22Rv1 (cell line): ENCODE results near the gene RAD23B.

Experiments
- H3K27ac ChIP-seq: fragments of 450-650 bp; 2 replicates; pipeline ENCODE4 v1.5.1; 2017
- CTCF ChIP-seq: fragments of 450-650 bp; IDR thresholded peaks from 2 replicates; pipeline ENCODE4 v1.5.1; 2017; ENCODE audit warnings: mild to moderate bottlenecking
- ZFX ChIP-seq: fragments of 450-650 bp; IDR thresholded peaks from 2 replicates; pipeline ENCODE4 v1.6.1; 2017; ENCODE audit warnings: antibody characterized with exemption, borderline replicate concordance

The RAD23B gene

DNA sequence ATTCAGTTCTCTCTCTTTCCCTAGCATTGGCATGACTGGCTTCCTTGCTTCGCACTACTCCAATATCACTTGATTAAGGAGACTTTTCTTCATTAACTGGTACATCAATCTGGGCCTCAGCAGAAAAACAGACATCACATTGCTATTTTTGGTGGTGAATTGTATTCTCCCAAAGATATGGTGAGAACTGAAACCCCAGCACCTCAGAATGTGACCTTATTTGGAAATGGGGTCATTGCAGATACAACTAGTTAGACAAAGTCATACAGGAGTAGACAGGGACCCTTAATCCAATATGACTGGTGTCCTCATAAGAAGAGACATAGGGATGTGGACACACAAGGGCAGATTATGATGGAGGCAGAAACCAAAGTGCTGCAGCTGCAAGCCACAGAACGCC, 7.5 kb upstream of the RAD23B start:
- TF ChIP-seq CTCF (no peak), ZFX (no peak)
- no peak overlapping the region for H3K27ac ChIP-seq

- TF ChIP-seq ZFX (no peak), CTCF (no peak)
- H3K27ac ChIP-seq, result no peak overlapping the region
These were observed 5.9 kb upstream of the RAD23B start for GRCh38 chr9:107276966-107277710.

- H3K27ac ChIP-seq, result no peak overlapping the region
- TF ChIP-seq ZFX, result no peak
- TF ChIP-seq CTCF, result no peak
These were observed 5.3 kb upstream of the RAD23B start for GRCh38 chr9:107277801-107278200.

DNA sequence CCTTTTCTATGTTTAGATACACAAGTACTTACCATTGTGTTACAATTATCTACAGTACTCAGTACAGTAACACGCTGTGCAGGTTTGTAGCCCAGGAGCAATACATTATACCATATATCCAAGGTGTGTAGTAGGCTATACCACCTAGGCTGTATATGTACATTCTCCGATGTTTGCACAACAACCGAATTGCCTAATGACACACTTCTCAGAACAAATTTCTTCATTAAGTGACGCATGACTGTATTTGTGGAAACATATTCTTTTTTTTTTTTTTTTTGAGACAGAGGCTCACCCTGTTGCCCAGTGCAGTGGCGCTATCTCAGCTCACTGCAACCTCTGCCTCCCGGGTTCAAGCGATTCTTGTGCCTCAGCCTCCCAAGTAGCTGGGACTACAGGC, 4.0 kb upstream of the RAD23B start:
- TF ChIP-seq ZFX (no peak), CTCF (no peak)
- no peak overlapping the region for H3K27ac ChIP-seq

- H3K27ac ChIP-seq, result no peak overlapping the region
- TF ChIP-seq CTCF (no peak), ZFX (no peak)
These were observed 2.5 kb upstream of the RAD23B start for GRCh38 chr9:107280543-107280942.

DNA sequence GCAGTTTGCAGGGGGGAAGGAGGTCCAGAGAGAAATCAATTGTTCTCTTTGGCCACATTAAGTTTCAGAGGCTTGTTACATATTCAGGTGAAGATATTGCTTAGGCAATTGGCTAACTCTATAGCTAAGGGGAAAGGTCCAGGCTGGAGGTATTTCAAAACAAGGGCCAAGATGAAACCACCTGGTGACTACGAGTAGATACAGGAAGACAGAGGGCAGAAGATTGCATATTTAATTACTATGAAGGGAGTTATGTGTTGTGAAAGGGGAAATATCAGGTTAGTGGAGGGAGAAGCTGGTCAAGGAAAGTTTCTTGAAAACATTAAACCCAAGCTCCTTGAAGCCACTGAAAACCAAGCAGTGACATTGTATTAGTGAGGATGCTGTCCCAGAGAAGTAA, 1.9 kb upstream of the RAD23B start:
- no peak overlapping the region for H3K27ac ChIP-seq
- TF ChIP-seq CTCF (no peak), ZFX (no peak)

DNA sequence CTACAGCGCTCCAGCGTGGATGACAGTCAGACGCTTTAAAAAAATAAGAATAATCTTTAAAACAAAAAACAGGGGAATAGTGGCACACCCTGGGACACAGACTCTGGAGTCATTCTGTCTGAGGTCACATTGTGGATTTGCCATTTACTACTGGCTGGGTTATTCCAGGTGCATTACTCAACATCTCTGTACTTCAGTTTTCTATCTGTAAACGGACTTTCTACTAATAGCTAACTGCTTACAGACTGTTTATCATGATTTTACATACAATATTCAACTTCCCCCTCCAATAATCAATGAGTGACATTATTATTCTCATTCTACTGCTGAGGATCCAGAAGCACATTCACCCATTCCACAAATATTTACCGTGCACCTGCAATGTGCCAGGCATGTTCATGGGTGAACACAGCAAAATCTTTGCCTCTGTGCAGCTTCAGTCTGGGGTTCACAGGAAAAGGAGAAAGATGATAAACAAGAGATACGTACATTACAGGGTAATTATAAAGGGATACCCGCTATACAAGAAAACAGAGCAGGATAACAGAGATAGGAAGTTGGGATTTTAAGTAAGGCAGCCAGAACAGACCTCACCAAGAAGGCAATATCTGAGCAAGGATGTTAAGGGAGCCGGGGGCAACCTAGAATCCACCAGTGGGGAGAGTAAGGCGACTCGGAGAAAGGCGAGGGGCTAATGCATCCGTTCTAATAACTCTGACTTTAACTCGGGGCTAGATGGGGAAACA, 984 bp upstream of the RAD23B start:
- TF ChIP-seq ZFX, result no peak
- no peak for TF ChIP-seq CTCF
- H3K27ac ChIP-seq, result peak overlapping the region; percentile 94
